ENCODE results near the gene ZNF687. TPM values are rescaled to one million over a fixed set of nuclear protein-coding genes. Genes with fewer than 3 reads are reported as not detected.

Gene ZNF687
- total and polyA plus RNA-seq, 9 donors, result 8.5 to 14.8 (median 13.6) TPM

DNA sequence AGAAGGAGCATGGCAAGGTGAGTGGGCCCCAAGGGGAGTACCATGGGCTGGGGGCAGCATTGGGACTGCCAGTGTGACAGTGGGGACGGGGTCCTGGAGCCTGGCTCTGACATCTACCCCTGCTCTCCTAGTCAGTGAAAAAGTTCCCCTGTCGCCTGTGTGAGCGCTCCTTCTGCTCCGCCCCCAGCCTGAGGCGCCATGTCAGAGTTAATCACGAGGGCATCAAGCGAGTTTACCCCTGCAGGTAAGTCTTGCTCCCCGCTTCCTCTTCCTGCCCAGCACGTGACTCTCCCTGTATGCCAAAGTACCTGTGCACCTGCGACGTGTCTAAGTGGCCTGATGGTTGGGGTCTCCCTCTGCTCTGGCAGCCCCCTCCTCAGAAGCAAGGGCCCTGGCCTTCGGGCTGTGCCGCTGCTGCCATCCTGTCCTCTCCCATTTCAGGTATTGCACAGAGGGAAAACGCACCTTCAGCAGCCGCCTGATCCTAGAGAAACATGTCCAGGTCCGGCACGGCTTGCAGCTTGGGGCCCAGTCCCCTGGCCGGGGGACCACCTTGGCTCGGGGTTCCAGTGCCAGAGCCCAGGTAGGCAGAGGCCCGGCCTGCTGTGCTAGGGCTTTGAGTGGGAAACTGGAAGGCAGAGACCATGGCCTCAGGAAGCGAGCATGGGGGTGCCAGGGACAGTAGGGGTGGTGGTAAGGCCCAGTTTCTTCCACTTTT is 8.1 kb downstream of the ZNF687 start:
- DNase-seq, result no peak
- 87% methylated on average over 20 of the region's 21 CpGs for WGBS (ENCODE audit: insufficient coverage)
- H3K4me3 ChIP-seq (ENCODE audit: low read length), result no peak overlapping the region
- no peak overlapping the region for H3K27ac ChIP-seq (ENCODE audit: low read length)
- peaks cover 14% of the 10 kb centered on the region for H3K4me1 ChIP-seq (ENCODE audit: control insufficient read depth, insufficient read depth, low read length)
- no peaks in the 10 kb centered on the region for H3K27me3 ChIP-seq (ENCODE audit: control insufficient read depth, insufficient read depth, low read length)
- H3K36me3 ChIP-seq (ENCODE audit: control insufficient read depth, insufficient read depth, low read length), result peaks cover 92% of the 10 kb centered on the region
- no peaks in the 10 kb centered on the region for H3K9me3 ChIP-seq (replicated peaks; ENCODE audit: control insufficient read depth, low read depth, low read length)

DNA sequence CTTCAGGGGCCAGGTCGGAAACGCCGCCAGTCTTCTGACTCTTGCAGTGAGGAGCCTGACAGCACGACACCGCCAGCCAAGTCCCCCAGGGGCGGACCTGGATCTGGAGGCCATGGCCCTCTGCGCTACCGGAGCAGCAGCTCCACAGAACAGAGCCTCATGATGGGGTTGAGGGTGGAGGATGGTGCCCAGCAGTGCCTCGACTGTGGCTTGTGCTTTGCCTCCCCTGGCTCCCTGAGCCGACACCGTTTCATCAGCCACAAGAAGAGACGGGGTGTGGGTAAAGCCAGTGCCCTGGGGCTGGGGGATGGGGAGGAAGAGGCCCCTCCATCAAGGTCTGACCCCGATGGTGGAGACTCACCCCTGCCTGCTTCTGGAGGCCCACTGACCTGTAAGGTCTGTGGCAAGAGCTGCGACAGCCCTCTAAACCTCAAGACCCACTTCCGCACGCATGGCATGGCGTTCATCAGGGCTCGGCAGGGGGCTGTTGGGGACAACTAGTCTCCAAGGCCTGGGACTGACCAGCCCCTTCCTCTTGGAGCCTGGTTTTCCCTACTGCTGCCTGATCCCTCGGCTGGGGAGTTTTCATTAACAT is 8.7 kb downstream of the ZNF687 start:
- DNase-seq, result no peak
- WGBS (ENCODE audit: insufficient coverage), result 67% methylated on average over 12 of the region's 19 CpGs

DNA sequence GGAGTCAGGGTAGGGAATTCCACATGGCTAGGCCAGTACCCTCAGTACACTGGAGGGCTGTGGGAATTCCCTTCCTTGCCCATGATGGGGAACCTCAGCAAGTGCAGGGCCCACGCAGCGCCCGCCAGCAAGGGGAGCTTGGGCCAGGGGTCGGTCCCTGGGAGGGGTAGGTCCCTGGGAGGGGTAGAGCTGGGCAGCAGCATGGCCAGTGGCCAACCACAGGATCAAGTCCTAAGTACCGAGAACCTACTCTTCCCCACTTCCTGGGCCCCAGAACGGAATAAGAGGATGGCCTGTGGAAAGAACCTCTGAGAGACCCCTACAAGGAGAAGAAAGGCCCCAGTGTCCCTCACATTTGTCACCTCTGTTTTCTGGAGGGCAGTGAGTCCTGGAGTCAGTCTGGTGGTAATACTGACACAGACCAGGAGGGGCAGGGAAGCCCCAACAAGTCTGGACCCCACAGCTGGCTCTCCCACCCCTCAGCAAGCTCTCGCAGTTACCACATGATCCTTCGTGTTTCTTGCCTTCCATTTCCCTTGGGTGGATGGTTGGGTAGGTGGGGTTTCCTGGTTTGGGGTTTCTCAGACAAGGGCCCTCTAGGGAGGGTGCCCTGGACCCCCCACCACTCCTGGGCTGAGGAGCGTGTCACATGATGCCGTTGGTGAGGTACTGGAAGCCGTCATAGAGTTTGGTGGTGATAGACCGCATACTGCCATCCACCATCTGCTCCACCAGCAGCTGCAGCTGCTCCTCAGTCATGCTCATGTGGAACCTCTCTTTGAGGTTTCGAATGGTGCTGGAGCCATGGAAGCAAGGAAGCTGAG is 10.3 kb downstream of the ZNF687 start:
- 50% methylated on average over 1 of the region's 13 CpGs for WGBS (ENCODE audit: insufficient coverage)

More for the DNA sequence above, 8.7 kb downstream of the ZNF687 start:
- Histone ChIP-seq H3K9me3 (replicated peaks; ENCODE audit: control insufficient read depth, low read depth, low read length) (no peaks in the 10 kb centered on the region), H3K27ac (ENCODE audit: low read length) (no peak overlapping the region), H3K4me3 (ENCODE audit: low read length) (no peak overlapping the region), H3K27me3 (ENCODE audit: control insufficient read depth, insufficient read depth, low read length) (no peaks in the 10 kb centered on the region), H3K4me1 (ENCODE audit: control insufficient read depth, insufficient read depth, low read length) (peaks cover 14% of the 10 kb centered on the region), H3K36me3 (ENCODE audit: control insufficient read depth, insufficient read depth, low read length) (peaks cover 96% of the 10 kb centered on the region)

DNA sequence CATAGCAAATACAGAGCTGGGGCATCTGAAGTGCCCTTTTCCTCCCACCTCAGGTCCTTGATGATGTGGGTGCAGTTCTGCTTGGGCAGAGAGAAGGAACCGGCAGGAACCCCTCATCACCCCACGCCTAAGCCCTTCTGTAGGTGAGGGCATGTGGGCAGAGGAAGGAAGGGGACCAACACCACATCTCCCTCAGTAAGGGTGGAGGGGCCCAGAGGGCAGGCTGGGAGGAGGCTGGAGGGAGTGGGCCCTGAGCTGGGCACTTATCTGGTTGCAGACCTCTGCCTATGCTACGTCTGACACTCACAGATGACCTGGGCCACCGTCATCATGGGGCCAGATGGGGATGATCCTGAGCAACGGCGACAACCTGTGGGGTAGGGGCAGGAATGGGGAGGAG is 11.0 kb downstream of the ZNF687 start:
- 91% methylated on average over 4 of the region's 6 CpGs for WGBS (ENCODE audit: insufficient coverage)
- Histone ChIP-seq H3K27me3 (ENCODE audit: control insufficient read depth, insufficient read depth, low read length) (no peaks in the 10 kb centered on the region), H3K9me3 (replicated peaks; ENCODE audit: control insufficient read depth, low read depth, low read length) (no peaks in the 10 kb centered on the region), H3K4me1 (ENCODE audit: control insufficient read depth, insufficient read depth, low read length) (peaks cover 14% of the 10 kb centered on the region), H3K4me3 (ENCODE audit: low read length) (no peak overlapping the region), H3K27ac (ENCODE audit: low read length) (peak overlapping the region; percentile 65), H3K36me3 (ENCODE audit: control insufficient read depth, insufficient read depth, low read length) (peaks cover 94% of the 10 kb centered on the region)
- DNase-seq, result no peak

More for the DNA sequence above, 10.3 kb downstream of the ZNF687 start:
- H3K4me1 ChIP-seq (ENCODE audit: control insufficient read depth, insufficient read depth, low read length), result peaks cover 14% of the 10 kb centered on the region
- no peaks in the 10 kb centered on the region for H3K9me3 ChIP-seq (replicated peaks; ENCODE audit: control insufficient read depth, low read depth, low read length)
- peak overlapping the region; percentile 75 for H3K27ac ChIP-seq (ENCODE audit: low read length)
- H3K4me3 ChIP-seq (ENCODE audit: low read length), result no peak overlapping the region
- no peaks in the 10 kb centered on the region for H3K27me3 ChIP-seq (ENCODE audit: control insufficient read depth, insufficient read depth, low read length)
- no peak for DNase-seq
- peaks cover 94% of the 10 kb centered on the region for H3K36me3 ChIP-seq (ENCODE audit: control insufficient read depth, insufficient read depth, low read length)

DNA sequence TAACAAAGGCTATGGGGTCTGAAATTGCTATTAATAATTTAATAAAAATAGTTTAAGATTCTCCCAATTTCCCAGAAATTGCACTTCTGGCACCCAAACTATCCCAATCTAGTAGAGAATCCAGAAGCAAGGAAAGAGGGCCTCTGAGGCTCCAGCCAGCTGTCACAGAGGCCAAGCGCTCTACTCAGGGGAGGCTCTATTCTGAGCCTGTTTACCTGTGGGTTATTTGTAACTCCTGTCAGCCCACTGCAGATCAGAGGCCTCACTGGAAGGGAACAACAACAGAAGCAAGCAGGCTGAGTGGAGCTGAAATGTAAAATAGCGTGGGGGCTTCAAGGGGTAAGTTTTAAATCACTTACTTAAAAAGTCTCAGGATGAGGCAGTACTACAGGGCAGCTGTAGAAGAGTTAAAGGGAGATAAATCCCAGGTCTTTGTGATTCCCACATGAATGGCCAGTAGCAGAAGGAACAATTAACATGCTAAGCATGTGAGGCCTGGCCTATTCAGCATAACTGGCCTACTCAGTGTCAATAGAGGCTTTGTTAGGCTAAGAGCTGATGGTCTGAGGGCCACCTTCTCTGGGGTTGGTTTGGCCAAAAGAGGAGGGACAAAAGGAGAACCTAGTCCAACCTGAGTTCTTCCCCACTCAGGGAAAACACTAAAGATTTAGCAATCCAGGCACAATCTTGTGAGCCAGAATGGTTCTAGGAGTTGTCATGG is 12.8 kb downstream of the ZNF687 start:
- WGBS (ENCODE audit: insufficient coverage), result 83% methylated on average over 1 of the region's 2 CpGs
- no peaks in the 10 kb centered on the region for H3K27me3 ChIP-seq (ENCODE audit: control insufficient read depth, insufficient read depth, low read length)
- no peak for DNase-seq
- H3K4me1 ChIP-seq (ENCODE audit: control insufficient read depth, insufficient read depth, low read length), result peaks cover 14% of the 10 kb centered on the region
- peaks cover 94% of the 10 kb centered on the region for H3K36me3 ChIP-seq (ENCODE audit: control insufficient read depth, insufficient read depth, low read length)
- no peak overlapping the region for H3K4me3 ChIP-seq (ENCODE audit: low read length)
- no peak overlapping the region for H3K27ac ChIP-seq (ENCODE audit: low read length)
- no peaks in the 10 kb centered on the region for H3K9me3 ChIP-seq (replicated peaks; ENCODE audit: control insufficient read depth, low read depth, low read length)

DNA sequence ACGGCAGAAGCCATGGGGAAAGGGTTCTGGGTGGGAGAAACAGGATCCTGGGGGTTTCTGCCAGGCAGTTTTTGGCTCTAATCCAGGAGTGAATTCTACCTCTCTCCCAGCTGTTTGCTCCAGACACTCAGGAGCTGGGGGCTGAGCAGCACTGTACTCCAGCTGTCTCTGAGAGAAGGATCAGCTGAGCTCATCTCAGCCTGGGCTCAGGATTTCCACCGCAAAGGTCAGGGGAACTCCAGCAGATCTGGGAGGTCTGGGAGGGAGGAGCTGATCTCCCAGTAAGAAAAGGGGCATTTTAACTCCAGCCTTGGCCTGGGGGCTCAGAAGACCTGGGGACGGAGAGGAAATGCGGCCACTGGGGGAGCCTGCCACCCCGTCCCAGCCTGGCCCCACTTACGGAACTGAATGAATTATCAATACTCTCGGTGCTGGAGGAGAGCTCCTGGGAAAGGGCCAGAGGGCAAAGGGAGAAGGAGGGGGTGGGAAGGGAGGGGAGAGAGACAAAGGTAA is 27.8 kb downstream of the ZNF687 start:
- peak overlapping the region; percentile 85 for H3K27ac ChIP-seq (ENCODE audit: low read length)
- peaks cover 83% of the 10 kb centered on the region for H3K36me3 ChIP-seq (ENCODE audit: control insufficient read depth, insufficient read depth, low read length)
- no peak overlapping the region for H3K4me3 ChIP-seq (ENCODE audit: low read length)
- WGBS (ENCODE audit: insufficient coverage), result 20% methylated on average over 1 of the region's 7 CpGs
- no peaks in the 10 kb centered on the region for H3K9me3 ChIP-seq (replicated peaks; ENCODE audit: control insufficient read depth, low read depth, low read length)
- H3K4me1 ChIP-seq (ENCODE audit: control insufficient read depth, insufficient read depth, low read length), result peaks cover 44% of the 10 kb centered on the region
- no peaks in the 10 kb centered on the region for H3K27me3 ChIP-seq (ENCODE audit: control insufficient read depth, insufficient read depth, low read length)
- peak; percentile 82 for DNase-seq

DNA sequence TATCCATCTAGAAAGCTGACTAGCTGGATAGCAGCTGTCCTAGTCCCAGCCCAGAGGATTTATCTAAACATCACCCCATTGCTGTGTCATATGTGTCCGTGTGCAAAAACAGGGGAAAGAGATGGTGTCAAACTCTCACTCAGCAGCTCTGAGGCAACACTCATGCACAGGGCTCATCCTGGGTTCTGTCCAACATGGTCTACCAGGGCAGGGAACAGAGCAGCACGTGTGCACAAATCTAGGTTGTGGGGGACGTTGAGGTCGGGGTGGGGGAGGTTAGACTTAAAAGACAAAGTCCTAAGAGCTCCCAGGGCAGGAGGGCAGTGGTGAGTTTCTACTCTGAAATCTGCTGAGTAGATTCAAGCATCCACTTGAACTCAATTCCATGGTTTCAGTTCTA is 28.9 kb downstream of the ZNF687 start:
- WGBS (ENCODE audit: insufficient coverage), result 0% methylated on average over 1 of the region's 4 CpGs
- peaks cover 78% of the 10 kb centered on the region for H3K36me3 ChIP-seq (ENCODE audit: control insufficient read depth, insufficient read depth, low read length)

DNA sequence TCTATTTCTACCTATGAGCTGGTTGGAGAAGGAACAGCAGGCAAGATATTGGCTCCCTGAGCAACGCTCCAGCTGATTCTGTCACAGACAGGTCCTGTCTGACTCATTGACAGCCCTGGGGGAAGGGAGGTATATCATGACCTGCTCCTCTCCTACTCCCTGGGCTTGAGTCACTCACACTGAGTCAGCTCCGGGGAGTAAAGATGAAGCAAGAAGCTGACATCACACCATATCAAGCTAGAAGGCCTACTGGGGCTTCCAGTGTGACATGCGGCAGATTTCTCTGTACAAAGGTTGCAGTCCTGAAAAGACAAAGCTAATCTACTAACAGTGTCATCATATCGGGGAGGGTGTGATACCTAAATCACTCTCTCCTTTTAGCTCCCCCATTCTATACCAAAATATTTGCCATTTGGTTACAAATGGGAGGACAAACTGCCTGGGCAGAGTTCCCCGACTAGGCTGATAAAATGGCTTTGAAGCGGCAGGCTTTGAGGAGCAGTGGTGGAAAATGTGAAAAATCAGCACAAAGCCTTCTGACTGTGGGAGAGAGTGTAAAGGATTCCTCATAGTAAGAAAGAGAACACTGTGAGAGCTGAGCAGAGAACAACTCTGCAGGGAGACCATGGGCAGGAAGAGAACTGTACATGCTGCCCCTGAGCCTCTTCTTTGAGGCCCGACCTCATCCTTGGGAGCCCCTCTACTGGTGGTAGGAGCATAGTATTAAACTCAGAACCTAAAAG is 29.7 kb downstream of the ZNF687 start:
- no peak for DNase-seq
- no peak overlapping the region for H3K4me3 ChIP-seq (ENCODE audit: low read length)
- peaks cover 44% of the 10 kb centered on the region for H3K4me1 ChIP-seq (ENCODE audit: control insufficient read depth, insufficient read depth, low read length)
- H3K27me3 ChIP-seq (ENCODE audit: control insufficient read depth, insufficient read depth, low read length), result no peaks in the 10 kb centered on the region
- no peak overlapping the region for H3K27ac ChIP-seq (ENCODE audit: low read length)
- H3K36me3 ChIP-seq (ENCODE audit: control insufficient read depth, insufficient read depth, low read length), result peaks cover 78% of the 10 kb centered on the region
- WGBS (ENCODE audit: insufficient coverage), result 85% methylated on average over 3 of the region's 7 CpGs
- no peaks in the 10 kb centered on the region for H3K9me3 ChIP-seq (replicated peaks; ENCODE audit: control insufficient read depth, low read depth, low read length)

More for the DNA sequence above, 28.9 kb downstream of the ZNF687 start:
- no peak for DNase-seq
- no peaks in the 10 kb centered on the region for H3K9me3 ChIP-seq (replicated peaks; ENCODE audit: control insufficient read depth, low read depth, low read length)
- no peak overlapping the region for H3K4me3 ChIP-seq (ENCODE audit: low read length)
- peaks cover 44% of the 10 kb centered on the region for H3K4me1 ChIP-seq (ENCODE audit: control insufficient read depth, insufficient read depth, low read length)
- H3K27ac ChIP-seq (ENCODE audit: low read length), result no peak overlapping the region
- H3K27me3 ChIP-seq (ENCODE audit: control insufficient read depth, insufficient read depth, low read length), result no peaks in the 10 kb centered on the region

DNA sequence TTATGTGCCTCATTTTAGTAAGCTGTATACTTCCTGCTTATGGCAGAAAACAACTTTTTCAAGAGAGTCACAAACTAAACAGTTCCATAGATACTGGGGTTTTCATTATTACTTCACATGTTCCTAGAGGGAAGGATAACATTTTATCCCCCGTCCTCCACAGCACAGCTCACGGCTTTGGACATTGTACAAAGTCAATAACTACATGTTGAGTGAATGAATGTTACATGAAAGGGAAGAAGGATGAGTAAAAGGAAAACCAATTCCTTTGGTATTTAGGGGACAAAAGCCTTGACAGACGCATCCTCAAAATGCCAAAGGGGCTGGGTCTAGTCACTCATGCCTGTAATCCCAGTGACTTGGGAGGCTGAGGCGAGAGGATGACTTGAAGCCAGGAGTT is 30.3 kb downstream of the ZNF687 start:
- H3K4me1 ChIP-seq (ENCODE audit: control insufficient read depth, insufficient read depth, low read length), result peaks cover 44% of the 10 kb centered on the region
- H3K4me3 ChIP-seq (ENCODE audit: low read length), result no peak overlapping the region
- WGBS (ENCODE audit: insufficient coverage), result 100% methylated on average over 1 of the region's 4 CpGs
- H3K9me3 ChIP-seq (replicated peaks; ENCODE audit: control insufficient read depth, low read depth, low read length), result no peaks in the 10 kb centered on the region
- no peak overlapping the region for H3K27ac ChIP-seq (ENCODE audit: low read length)
- no peaks in the 10 kb centered on the region for H3K27me3 ChIP-seq (ENCODE audit: control insufficient read depth, insufficient read depth, low read length)
- H3K36me3 ChIP-seq (ENCODE audit: control insufficient read depth, insufficient read depth, low read length), result peaks cover 78% of the 10 kb centered on the region
- no peak for DNase-seq
